Neural progenitor cell (in vitro differentiated cells): Measurements from ENCODE around the gene TOX2. TPM values are rescaled to one million over a fixed set of nuclear protein-coding genes. Genes with fewer than 3 reads are reported as not detected.

ENCODE experiments used
- DNase-seq: peaks from one replicate; pipeline ENCODE4 v3.0.0-alpha.2; 2016; ENCODE audit warnings: low spot score
- H2AFZ ChIP-seq: fragments of 200-600 bp; sonication (generic); replicated peaks from 2 replicates; pipeline ENCODE4 v1.6.1; 2016; ENCODE audit warnings: antibody characterized with exemption
- H3F3A ChIP-seq: fragments of 200-600 bp; sonication (generic); 2 replicates; pipeline ENCODE4 v1.6.1; 2016; ENCODE audit warnings: antibody characterized with exemption, low read depth
- H3K27ac ChIP-seq: fragments of 200-600 bp; sonication (generic); 2 replicates; pipeline ENCODE4 v1.5.1; 2016; ENCODE audit warnings: mild to moderate bottlenecking
- H3K27me3 ChIP-seq: fragments of 200-600 bp; sonication (generic); 2 replicates; pipeline ENCODE4 v1.6.1; 2016; ENCODE audit warnings: mild to moderate bottlenecking, moderate library complexity
- H3K36me3 ChIP-seq: fragments of 200-600 bp; sonication (generic); 2 replicates; pipeline ENCODE4 v1.5.1; 2016
- H3K4me1 ChIP-seq: fragments of 200-600 bp; sonication (generic); 2 replicates; pipeline ENCODE4 v1.6.1; 2016; ENCODE audit warnings: mixed run types
- H3K4me2 ChIP-seq: fragments of 200-600 bp; sonication (generic); 2 replicates; pipeline ENCODE4 v1.6.1; 2016
- H3K4me3 ChIP-seq: fragments of 200-600 bp; sonication (generic); 2 replicates; pipeline ENCODE4 v1.5.1; 2016
- H3K79me2 ChIP-seq: fragments of 200-600 bp; sonication (generic); 2 replicates; pipeline ENCODE4 v1.6.1; 2016; ENCODE audit warnings: low read depth
- H3K9ac ChIP-seq: fragments of 200-600 bp; sonication (generic); 2 replicates; pipeline ENCODE4 v1.6.1; 2016
- H3K9me3 ChIP-seq: fragments of 200-600 bp; sonication (generic); 2 replicates; pipeline ENCODE4 v1.5.1; 2016; ENCODE audit warnings: low read depth
- H4K20me1 ChIP-seq: fragments of 200-600 bp; sonication (generic); 2 replicates; pipeline ENCODE4 v1.6.1; 2016; ENCODE audit warnings: low read depth
- H3K27ac Mint-ChIP-seq: 3 replicates; pipeline ENCODE4 v1.8.0; 2021; ENCODE audit warnings: mixed read lengths
- H3K27me3 Mint-ChIP-seq: 2 replicates; pipeline ENCODE4 v1.8.0; 2022; ENCODE audit warnings: low read depth, mild to moderate bottlenecking, inconsistent platforms, moderate library complexity, mixed read lengths; ENCODE audit not compliant: insufficient read depth
- H3K36me3 Mint-ChIP-seq: 3 replicates; pipeline ENCODE4 v1.8.0; 2021; ENCODE audit warnings: mixed read lengths
- H3K4me1 Mint-ChIP-seq: 3 replicates; pipeline ENCODE4 v1.8.0; 2021; ENCODE audit warnings: mixed read lengths
- H3K4me3 Mint-ChIP-seq: 3 replicates; pipeline ENCODE4 v1.8.0; 2021; ENCODE audit warnings: mild to moderate bottlenecking, moderate library complexity, mixed read lengths
- H3K9me3 Mint-ChIP-seq: 3 replicates; pipeline ENCODE4 v1.8.0; 2020; ENCODE audit warnings: mixed read lengths
- EZH2 ChIP-seq: fragments of 200-600 bp; sonication (generic); IDR thresholded peaks from 2 replicates; pipeline ENCODE4 v1.6.1; 2017; ENCODE audit warnings: antibody characterized with exemption, mild to moderate bottlenecking, moderate library complexity
- EZH2phosphoT487 ChIP-seq: fragments of 200-600 bp; sonication (generic); IDR thresholded peaks from 2 replicates; pipeline ENCODE4 v1.6.1; 2017; ENCODE audit warnings: antibody characterized with exemption
- total RNA-seq: library from RNA; depleted of rRNA; stranded (reverse); fragments of >200 nt; gene quantifications from 2 replicates; pipeline ENCODE4 v1.2.3, GENCODE V29; 2015; ENCODE audit warnings: low replicate concordance
- TF ChIP-seq, protein P1 (sequence below): fragments of 200-600 bp; sonication (generic); IDR thresholded peaks from 2 replicates; pipeline ENCODE4 v1.5.1; 2017; ENCODE audit warnings: antibody characterized with exemption, mild to moderate bottlenecking

Gene TOX2
- total RNA-seq, 1 donor from 2014 or later, result not detected

- DNase-seq, result no peak
- Mint-ChIP-seq H3K27me3 (peaks cover 3% of the 10 kb centered on the region), H3K4me3 (no peak overlapping the region), H3K4me1 (peaks cover 25% of the 10 kb centered on the region), H3K36me3 (no peaks in the 10 kb centered on the region), H3K9me3 (no peaks in the 10 kb centered on the region), H3K27ac (no peak overlapping the region)
- Histone ChIP-seq H3F3A (no peaks in the 10 kb centered on the region), H3K4me1 (no peaks in the 10 kb centered on the region), H3K27me3 (no peaks in the 10 kb centered on the region), H3K4me2 (no peak overlapping the region), H3K27ac (no peak overlapping the region), H2AFZ (no peak overlapping the region), H3K9ac (no peak overlapping the region), H3K9me3 (no peaks in the 10 kb centered on the region), H4K20me1 (no peaks in the 10 kb centered on the region), H3K4me3 (no peak overlapping the region), H3K36me3 (no peaks in the 10 kb centered on the region), H3K79me2 (no peaks in the 10 kb centered on the region)
- no peak for TF ChIP-seq EZH2
- TF ChIP-seq EZH2phosphoT487, result no peak
- TF ChIP-seq, protein P1, sequence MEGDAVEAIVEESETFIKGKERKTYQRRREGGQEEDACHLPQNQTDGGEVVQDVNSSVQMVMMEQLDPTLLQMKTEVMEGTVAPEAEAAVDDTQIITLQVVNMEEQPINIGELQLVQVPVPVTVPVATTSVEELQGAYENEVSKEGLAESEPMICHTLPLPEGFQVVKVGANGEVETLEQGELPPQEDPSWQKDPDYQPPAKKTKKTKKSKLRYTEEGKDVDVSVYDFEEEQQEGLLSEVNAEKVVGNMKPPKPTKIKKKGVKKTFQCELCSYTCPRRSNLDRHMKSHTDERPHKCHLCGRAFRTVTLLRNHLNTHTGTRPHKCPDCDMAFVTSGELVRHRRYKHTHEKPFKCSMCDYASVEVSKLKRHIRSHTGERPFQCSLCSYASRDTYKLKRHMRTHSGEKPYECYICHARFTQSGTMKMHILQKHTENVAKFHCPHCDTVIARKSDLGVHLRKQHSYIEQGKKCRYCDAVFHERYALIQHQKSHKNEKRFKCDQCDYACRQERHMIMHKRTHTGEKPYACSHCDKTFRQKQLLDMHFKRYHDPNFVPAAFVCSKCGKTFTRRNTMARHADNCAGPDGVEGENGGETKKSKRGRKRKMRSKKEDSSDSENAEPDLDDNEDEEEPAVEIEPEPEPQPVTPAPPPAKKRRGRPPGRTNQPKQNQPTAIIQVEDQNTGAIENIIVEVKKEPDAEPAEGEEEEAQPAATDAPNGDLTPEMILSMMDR, result no peak
These were observed 111.1 kb downstream of the TOX2 start for GRCh38 chr20:44025756-44026155.

- Mint-ChIP-seq H3K36me3 (no peaks in the 10 kb centered on the region), H3K4me3 (no peak overlapping the region), H3K27ac (no peak overlapping the region), H3K9me3 (no peaks in the 10 kb centered on the region), H3K27me3 (peaks cover 6% of the 10 kb centered on the region), H3K4me1 (peaks cover 22% of the 10 kb centered on the region)
- H3K36me3 ChIP-seq, result no peaks in the 10 kb centered on the region
- no peak overlapping the region for H3K4me3 ChIP-seq
- H3F3A ChIP-seq, result no peaks in the 10 kb centered on the region
- no peaks in the 10 kb centered on the region for H3K79me2 ChIP-seq
- H4K20me1 ChIP-seq, result no peaks in the 10 kb centered on the region
- H3K4me2 ChIP-seq, result no peak overlapping the region
- H2AFZ ChIP-seq, result no peak overlapping the region
- DNase-seq, result no peak
- TF ChIP-seq EZH2phosphoT487 (no peak), EZH2 (no peak)
- TF ChIP-seq, protein P1, result no peak
- no peak overlapping the region for H3K27ac ChIP-seq
- H3K27me3 ChIP-seq, result no peaks in the 10 kb centered on the region
- no peaks in the 10 kb centered on the region for H3K4me1 ChIP-seq
- no peak overlapping the region for H3K9ac ChIP-seq
- no peaks in the 10 kb centered on the region for H3K9me3 ChIP-seq
These were observed 112.1 kb downstream of the TOX2 start for GRCh38 chr20:44026647-44027342.

- no peaks in the 10 kb centered on the region for H3K36me3 Mint-ChIP-seq
- H3K4me3 Mint-ChIP-seq, result no peak overlapping the region
- peaks cover 25% of the 10 kb centered on the region for H3K4me1 Mint-ChIP-seq
- no peak overlapping the region for H3K4me3 ChIP-seq
- H3K27ac Mint-ChIP-seq, result no peak overlapping the region
- H2AFZ ChIP-seq, result no peak overlapping the region
- no peaks in the 10 kb centered on the region for H3K9me3 ChIP-seq
- no peaks in the 10 kb centered on the region for H3K9me3 Mint-ChIP-seq
- H3F3A ChIP-seq, result no peaks in the 10 kb centered on the region
- no peaks in the 10 kb centered on the region for H3K79me2 ChIP-seq
- no peak overlapping the region for H3K4me2 ChIP-seq
- no peak for DNase-seq
- no peaks in the 10 kb centered on the region for H3K36me3 ChIP-seq
- TF ChIP-seq, protein P1, result no peak
- TF ChIP-seq EZH2, result no peak
- TF ChIP-seq EZH2phosphoT487, result no peak
- no peak overlapping the region for H3K9ac ChIP-seq
- H3K27ac ChIP-seq, result no peak overlapping the region
- no peaks in the 10 kb centered on the region for H3K27me3 ChIP-seq
- H3K27me3 Mint-ChIP-seq, result peaks cover 9% of the 10 kb centered on the region
- no peaks in the 10 kb centered on the region for H3K4me1 ChIP-seq
- H4K20me1 ChIP-seq, result no peaks in the 10 kb centered on the region
These were observed 112.8 kb downstream of the TOX2 start for GRCh38 chr20:44027343-44028002.
